ENCODE results near the gene SLMAP. TPM values are rescaled to one million over a fixed set of nuclear protein-coding genes. Genes with fewer than 3 reads are reported as not detected.

SLMAP gene
- total and polyA plus RNA-seq, 2 of the 4 experiments (the other 2 are of a cell fraction), result 15.5 to 26.5 TPM

DNA sequence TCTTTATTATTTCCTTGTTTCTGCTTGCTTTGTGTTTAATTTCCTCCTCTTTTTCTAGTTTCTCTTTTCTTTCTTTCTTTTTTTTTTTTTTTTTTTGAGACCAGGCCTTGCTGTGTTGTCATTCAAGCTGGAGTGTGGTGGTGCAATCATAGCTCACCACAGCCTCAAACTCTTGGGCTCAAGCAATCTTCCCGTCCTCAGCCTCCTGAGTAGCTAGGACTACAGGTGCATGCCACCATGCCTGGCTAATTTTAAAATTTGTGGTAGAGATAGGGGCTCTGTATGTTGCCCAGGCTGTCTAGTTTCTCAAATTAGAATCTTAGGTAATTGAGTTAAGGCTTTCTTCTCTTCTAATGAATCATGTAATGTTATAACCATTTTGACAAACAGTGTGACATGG is 22.4 kb downstream of the SLMAP start:
- Histone ChIP-seq H3K4me3 (ENCODE audit: insufficient read depth, low read depth, low read length) (no peak overlapping the region), H4K8ac (ENCODE audit: low read depth in 2 of 2, low read length in 2 of 2) (no peak overlapping the region), H2AFZ (replicated peaks; ENCODE audit: low read length, poor library complexity) (no peak overlapping the region), H2AK5ac (ENCODE audit: low read depth, low read length) (no peak overlapping the region), H3K79me1 (ENCODE audit: low read depth in 1 of 2, low read length in 2 of 2) (peaks cover 9 to 53% of the 10 kb centered on the region in 2 experiments; a peak in 3 of 4 replicates), H3K23ac (ENCODE audit: low read depth, low read length) (no peak overlapping the region), H3K36me3 (ENCODE audit: control insufficient read depth, insufficient read depth, low read length) (no peaks in the 10 kb centered on the region), H2BK120ac (ENCODE audit: low read depth, low read length) (no peak overlapping the region), H2AK9ac (replicated peaks; ENCODE audit: low read depth, low read length, poor library complexity) (no peak overlapping the region), H3K4me2 (ENCODE audit: low read depth, low read length) (no peak overlapping the region), H2BK15ac (ENCODE audit: low read depth, low read length) (no peak overlapping the region), H3K56ac (ENCODE audit: extremely low read depth, insufficient read depth, low read length) (no peak overlapping the region), H3K9ac (ENCODE audit: low read depth, low read length) (no peak overlapping the region), H3K4ac (ENCODE audit: low read depth, low read length) (no peak overlapping the region), H3K27ac (ENCODE audit: insufficient read depth, low read length) (no peak overlapping the region), H3K9me3 (ENCODE audit: control insufficient read depth, insufficient read depth, low read length) (no peaks in the 10 kb centered on the region), H2BK5ac (ENCODE audit: low read depth, low read length, poor library complexity, severe bottlenecking) (no peak overlapping the region), H3K27me3 (ENCODE audit: control insufficient read depth, insufficient read depth, low read length) (no peaks in the 10 kb centered on the region), H3K9me1 (ENCODE audit: insufficient read depth, low read length) (peaks cover 5% of the 10 kb centered on the region; the same call in 1 of the 2 replicates), H3K14ac (replicated peaks; ENCODE audit: low read depth, low read length) (no peak overlapping the region), H4K20me1 (ENCODE audit: insufficient read depth, low read length) (peaks cover 21% of the 10 kb centered on the region), H4K5ac (ENCODE audit: low read depth, low read length) (no peak overlapping the region), H3K18ac (ENCODE audit: low read depth, low read length) (no peak overlapping the region), H4K91ac (ENCODE audit: insufficient read depth, low read depth, low read length) (no peak overlapping the region), H2BK20ac (ENCODE audit: low read depth, low read length) (no peak overlapping the region), H3K4me1 (ENCODE audit: control insufficient read depth, insufficient read depth, low read length) (peaks cover 5% of the 10 kb centered on the region)
- ChIA-PET POLR2A (ENCODE audit: unreplicated experiment) (no interaction called here), CTCF (no interaction called here)
- dilution Hi-C loops (cut with HindIII; ENCODE audit: low sequenced_read_pairs, unreplicated experiment) (no loop called here), intact Hi-C loops (cut with micrococcal nuclease) (no loop called here), in situ Hi-C loops (cut with MboI; ENCODE audit: low sequenced_read_pairs) (no loop called here)
- BruUV-seq (replicated peaks), result no TSS peak
- DNase-seq (peak; percentile 13), ATAC-seq (ENCODE audit: low read depth) (no peak)
- TF ChIP-seq, protein P1, sequence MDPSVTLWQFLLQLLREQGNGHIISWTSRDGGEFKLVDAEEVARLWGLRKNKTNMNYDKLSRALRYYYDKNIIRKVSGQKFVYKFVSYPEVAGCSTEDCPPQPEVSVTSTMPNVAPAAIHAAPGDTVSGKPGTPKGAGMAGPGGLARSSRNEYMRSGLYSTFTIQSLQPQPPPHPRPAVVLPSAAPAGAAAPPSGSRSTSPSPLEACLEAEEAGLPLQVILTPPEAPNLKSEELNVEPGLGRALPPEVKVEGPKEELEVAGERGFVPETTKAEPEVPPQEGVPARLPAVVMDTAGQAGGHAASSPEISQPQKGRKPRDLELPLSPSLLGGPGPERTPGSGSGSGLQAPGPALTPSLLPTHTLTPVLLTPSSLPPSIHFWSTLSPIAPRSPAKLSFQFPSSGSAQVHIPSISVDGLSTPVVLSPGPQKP (IDR thresholded peaks at IDR 0.05; ENCODE audit: borderline replicate concordance, low read depth, low read length), result no peak
- no peak for TF ChIP-seq CEBPB (IDR thresholded peaks at IDR 0.05; ENCODE audit: low read depth, low read length)
- no peak for TF ChIP-seq RCOR1 (IDR thresholded peaks at IDR 0.05; ENCODE audit: insufficient replicate concordance, low read length)
- no peak for TF ChIP-seq MXI1 (IDR thresholded peaks at IDR 0.05; ENCODE audit: borderline replicate concordance, low read depth, low read length)
- TF ChIP-seq SMC3 (IDR thresholded peaks at IDR 0.05; ENCODE audit: low read depth, low read length), result no peak
- no peak for TF ChIP-seq FOS (IDR thresholded peaks at IDR 0.05; ENCODE audit: low read depth, low read length)
- TF ChIP-seq, protein P2, sequence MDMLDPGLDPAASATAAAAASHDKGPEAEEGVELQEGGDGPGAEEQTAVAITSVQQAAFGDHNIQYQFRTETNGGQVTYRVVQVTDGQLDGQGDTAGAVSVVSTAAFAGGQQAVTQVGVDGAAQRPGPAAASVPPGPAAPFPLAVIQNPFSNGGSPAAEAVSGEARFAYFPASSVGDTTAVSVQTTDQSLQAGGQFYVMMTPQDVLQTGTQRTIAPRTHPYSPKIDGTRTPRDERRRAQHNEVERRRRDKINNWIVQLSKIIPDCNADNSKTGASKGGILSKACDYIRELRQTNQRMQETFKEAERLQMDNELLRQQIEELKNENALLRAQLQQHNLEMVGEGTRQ (IDR thresholded peaks at IDR 0.05; ENCODE audit: low read depth, low read length), result no peak
- no peak for TF ChIP-seq CTCF (conservative IDR thresholded peaks at IDR 0.05; ENCODE audit: low read depth, low read length)
- TF ChIP-seq RFX5 (IDR thresholded peaks at IDR 0.05; ENCODE audit: low read depth, low read length), result no peak
- TF ChIP-seq NFE2L2 (IDR thresholded peaks at IDR 0.05; ENCODE audit: low read depth, low read length), result no peak
- TF ChIP-seq RAD21 (IDR thresholded peaks at IDR 0.05; ENCODE audit: low read length), result no peak
- no peak for TF ChIP-seq MAFK (IDR thresholded peaks at IDR 0.05; ENCODE audit: low read depth, low read length)
- no peak for TF ChIP-seq MAZ (IDR thresholded peaks at IDR 0.05; ENCODE audit: borderline replicate concordance, low read depth, low read length)
- TF ChIP-seq CHD1 (IDR thresholded peaks at IDR 0.05; ENCODE audit: low read depth, low read length), result no peak
- no peak for TF ChIP-seq BHLHE40 (IDR thresholded peaks at IDR 0.05; ENCODE audit: low read depth, low read length)
- no peak for TF ChIP-seq POLR2A (IDR thresholded peaks at IDR 0.05; ENCODE audit: low read depth, low read length)
- WGBS, 2 experiments (ENCODE audit: extremely low coverage in 2 of 2, insufficient read length in 1 of 2), result no CpG with 5 or more reads among the region's 1 CpG
